ENCODE results near the gene RIT1. TPM values are rescaled to one million over a fixed set of nuclear protein-coding genes. Genes with fewer than 3 reads are reported as not detected.

RIT1 gene
- total RNA-seq, 1 experiment from 2014 or later = 14.7 TPM

- Histone ChIP-seq H3K4me2 (ENCODE audit: low read length) (no peak overlapping the region), H3K27ac (ENCODE audit: low read length) (no peak overlapping the region), H3K4me3 (ENCODE audit: low read length) (no peak overlapping the region), H3K27me3 (ENCODE audit: low read length) (no peaks in the 10 kb centered on the region), H3F3A (ENCODE audit: low read length, unreplicated experiment) (no peaks in the 10 kb centered on the region), H4K20me1 (ENCODE audit: low read length) (no peaks in the 10 kb centered on the region), H3K9ac (ENCODE audit: low read length) (no peak overlapping the region), H3K79me2 (ENCODE audit: low read length) (no peaks in the 10 kb centered on the region), H3K9me2 (replicated peaks; ENCODE audit: low read length) (no peaks in the 10 kb centered on the region), H2AFZ (ENCODE audit: low read length) (no peak overlapping the region), H3K9me3 (ENCODE audit: low read length) (no peaks in the 10 kb centered on the region), H3K4me1 (ENCODE audit: insufficient read depth, low read length) (peaks cover 12% of the 10 kb centered on the region), H3K36me3 (ENCODE audit: low read depth, low read length) (peaks cover 45% of the 10 kb centered on the region)
- intact Hi-C loops (cut with micrococcal nuclease) = no loop called here
- TF ChIP-seq EZH2phosphoT487 (IDR thresholded peaks at IDR 0.05; ENCODE audit: borderline replicate concordance, low read length) (no peak), EZH2 (IDR thresholded peaks at IDR 0.05; ENCODE audit: low read length, unreplicated experiment) (no peak)
- TF ChIP-seq, protein P1, sequence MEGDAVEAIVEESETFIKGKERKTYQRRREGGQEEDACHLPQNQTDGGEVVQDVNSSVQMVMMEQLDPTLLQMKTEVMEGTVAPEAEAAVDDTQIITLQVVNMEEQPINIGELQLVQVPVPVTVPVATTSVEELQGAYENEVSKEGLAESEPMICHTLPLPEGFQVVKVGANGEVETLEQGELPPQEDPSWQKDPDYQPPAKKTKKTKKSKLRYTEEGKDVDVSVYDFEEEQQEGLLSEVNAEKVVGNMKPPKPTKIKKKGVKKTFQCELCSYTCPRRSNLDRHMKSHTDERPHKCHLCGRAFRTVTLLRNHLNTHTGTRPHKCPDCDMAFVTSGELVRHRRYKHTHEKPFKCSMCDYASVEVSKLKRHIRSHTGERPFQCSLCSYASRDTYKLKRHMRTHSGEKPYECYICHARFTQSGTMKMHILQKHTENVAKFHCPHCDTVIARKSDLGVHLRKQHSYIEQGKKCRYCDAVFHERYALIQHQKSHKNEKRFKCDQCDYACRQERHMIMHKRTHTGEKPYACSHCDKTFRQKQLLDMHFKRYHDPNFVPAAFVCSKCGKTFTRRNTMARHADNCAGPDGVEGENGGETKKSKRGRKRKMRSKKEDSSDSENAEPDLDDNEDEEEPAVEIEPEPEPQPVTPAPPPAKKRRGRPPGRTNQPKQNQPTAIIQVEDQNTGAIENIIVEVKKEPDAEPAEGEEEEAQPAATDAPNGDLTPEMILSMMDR (conservative IDR thresholded peaks at IDR 0.05; ENCODE audit: low read depth, low read length) = no peak
- no TSS peak for BruUV-seq (replicated peaks)
- DNase-seq = no peak
- no peak for ATAC-seq
- ChIA-PET CTCF (no interaction called here), POLR2A (ENCODE audit: unreplicated experiment) (no interaction called here)
These were observed 36.6 kb upstream of the RIT1 start for GRCh38 chr1:155947741-155948140.

DNA sequence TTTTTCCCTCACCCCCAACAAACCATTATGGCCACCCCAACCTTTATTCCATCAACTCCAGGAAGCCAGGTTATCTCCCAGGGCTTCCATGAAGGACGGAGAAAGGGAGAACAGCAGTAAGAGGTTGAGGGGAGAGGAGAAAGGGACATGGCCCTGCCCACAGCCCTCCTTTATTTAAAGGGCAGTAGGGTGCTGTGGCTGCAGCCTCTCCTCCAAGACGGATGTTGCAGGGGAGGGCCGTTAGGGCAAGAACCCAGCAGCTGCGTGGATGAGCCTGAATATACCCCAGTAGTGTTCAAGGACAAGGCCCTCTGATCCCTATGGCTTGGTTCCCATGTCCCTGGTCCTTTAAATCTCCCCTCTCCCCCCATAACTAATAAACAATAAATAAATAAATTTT lies 36.1 kb upstream of the RIT1 start:
- H3K27ac ChIP-seq (ENCODE audit: low read length) = no peak overlapping the region
- intact Hi-C loops (cut with micrococcal nuclease) = no loop called here
- H3K9me2 ChIP-seq (replicated peaks; ENCODE audit: low read length) = no peaks in the 10 kb centered on the region
- H3K9me3 ChIP-seq (ENCODE audit: low read length) = no peaks in the 10 kb centered on the region
- CTCF ChIA-PET = no interaction called here
- no peak overlapping the region for H3K4me3 ChIP-seq (ENCODE audit: low read length)
- peaks cover 41% of the 10 kb centered on the region for H3K36me3 ChIP-seq (ENCODE audit: low read depth, low read length)
- H2AFZ ChIP-seq (ENCODE audit: low read length) = no peak overlapping the region
- no peak overlapping the region for H3K4me2 ChIP-seq (ENCODE audit: low read length)
- no peak overlapping the region for H3K9ac ChIP-seq (ENCODE audit: low read length)
- H3K27me3 ChIP-seq (ENCODE audit: low read length) = no peaks in the 10 kb centered on the region
- no peaks in the 10 kb centered on the region for H3K79me2 ChIP-seq (ENCODE audit: low read length)
- no peaks in the 10 kb centered on the region for H4K20me1 ChIP-seq (ENCODE audit: low read length)
- POLR2A ChIA-PET (ENCODE audit: unreplicated experiment) = no interaction called here
- H3K4me1 ChIP-seq (ENCODE audit: insufficient read depth, low read length) = peaks cover 12% of the 10 kb centered on the region
- DNase-seq = no peak
- no peaks in the 10 kb centered on the region for H3F3A ChIP-seq (ENCODE audit: low read length, unreplicated experiment)
- no peak for ATAC-seq
- BruUV-seq (replicated peaks) = no TSS peak
- TF ChIP-seq EZH2phosphoT487 (IDR thresholded peaks at IDR 0.05; ENCODE audit: borderline replicate concordance, low read length) (no peak), EZH2 (IDR thresholded peaks at IDR 0.05; ENCODE audit: low read length, unreplicated experiment) (no peak)
- TF ChIP-seq, protein P1 (conservative IDR thresholded peaks at IDR 0.05; ENCODE audit: low read depth, low read length) = no peak

GRCh38 chr1:155946633-155947219 lies 35.6 kb upstream of the RIT1 start:
- CTCF ChIA-PET = no interaction called here
- no peak overlapping the region for H3K9ac ChIP-seq (ENCODE audit: low read length)
- no peaks in the 10 kb centered on the region for H3K27me3 ChIP-seq (ENCODE audit: low read length)
- H3K4me2 ChIP-seq (ENCODE audit: low read length) = no peak overlapping the region
- no peaks in the 10 kb centered on the region for H3K9me3 ChIP-seq (ENCODE audit: low read length)
- H3K4me3 ChIP-seq (ENCODE audit: low read length) = no peak overlapping the region
- no TSS peak for BruUV-seq (replicated peaks)
- intact Hi-C loops (cut with micrococcal nuclease) = no loop called here
- no peaks in the 10 kb centered on the region for H4K20me1 ChIP-seq (ENCODE audit: low read length)
- ATAC-seq (no peak), DNase-seq (no peak)
- H3K36me3 ChIP-seq (ENCODE audit: low read depth, low read length) = peaks cover 36% of the 10 kb centered on the region
- TF ChIP-seq EZH2 (IDR thresholded peaks at IDR 0.05; ENCODE audit: low read length, unreplicated experiment) (no peak), EZH2phosphoT487 (IDR thresholded peaks at IDR 0.05; ENCODE audit: borderline replicate concordance, low read length) (no peak)
- TF ChIP-seq, protein P1 (conservative IDR thresholded peaks at IDR 0.05; ENCODE audit: low read depth, low read length) = no peak
- peaks cover 14% of the 10 kb centered on the region for H3K4me1 ChIP-seq (ENCODE audit: insufficient read depth, low read length)
- no peaks in the 10 kb centered on the region for H3K79me2 ChIP-seq (ENCODE audit: low read length)
- H3F3A ChIP-seq (ENCODE audit: low read length, unreplicated experiment) = no peaks in the 10 kb centered on the region
- no peaks in the 10 kb centered on the region for H3K9me2 ChIP-seq (replicated peaks; ENCODE audit: low read length)
- POLR2A ChIA-PET (ENCODE audit: unreplicated experiment) = no interaction called here
- no peak overlapping the region for H2AFZ ChIP-seq (ENCODE audit: low read length)
- no peak overlapping the region for H3K27ac ChIP-seq (ENCODE audit: low read length)
